PC-3 (cell line): ENCODE results near the gene ACSBG1. TPM values are rescaled to one million over a fixed set of nuclear protein-coding genes. Genes with fewer than 3 reads are reported as not detected.

Experiments used
- ATAC-seq: fragments of 200-7000 bp; cut with Tn5 transposase; 2 replicates; pipeline ENCODE4 v1.9.1; 2020; ENCODE audit warnings: mild to moderate bottlenecking, moderate library complexity
- BruUV-seq: library from RNA; stranded (reverse); fragments of 400-500 nt; replicated peaks from 2 replicates; lab custom pipeline; 2021; lab: Mats Ljungman, UMichigan
- CTCF ChIA-PET: fragments of 300-600 bp; sonication (Branson Sonifier 250); formaldehyde crosslinking; loops from one replicate; lab custom pipeline; 2022; ENCODE audit warnings: antibody characterized with exemption; lab: Charles Lee
- POLR2A ChIA-PET: fragments of 300-600 bp; sonication (Branson Sonifier 250); formaldehyde crosslinking; loops from one replicate; lab custom pipeline; 2022; ENCODE audit warnings: antibody characterized with exemption; ENCODE audit not compliant: unreplicated experiment; lab: Charles Lee
- DNase-seq: peaks from one replicate; pipeline ENCODE4 v3.0.0-alpha.2; 2015
- H2AFZ ChIP-seq: fragments of 300-600 bp; sonication (generic); 2 replicates; pipeline ENCODE4 v1.6.0; 2016; ENCODE audit warnings: antibody characterized with exemption, low read length
- H3F3A ChIP-seq: fragments of 300-600 bp; sonication (generic); one replicate; pipeline ENCODE4 v1.6.0; 2017; ENCODE audit warnings: antibody characterized with exemption, low read length, control low read depth, mild to moderate bottlenecking; ENCODE audit not compliant: unreplicated experiment
- H3K27ac ChIP-seq: fragments of 300-600 bp; sonication (generic); 2 replicates; pipeline ENCODE4 v1.5.1; 2016; ENCODE audit warnings: mild to moderate bottlenecking, low read length
- H3K27me3 ChIP-seq: fragments of 300-600 bp; sonication (generic); 2 replicates; pipeline ENCODE4 v1.6.1; 2016; ENCODE audit warnings: low read length, mixed read lengths
- H3K36me3 ChIP-seq: fragments of 300-600 bp; sonication (generic); 2 replicates; pipeline ENCODE4 v1.6.1; 2016; ENCODE audit warnings: low read depth, mixed run types, low read length, mixed read lengths
- H3K4me1 ChIP-seq: fragments of 300-600 bp; sonication (generic); 2 replicates; pipeline ENCODE4 v1.5.1; 2016; ENCODE audit warnings: low read length; ENCODE audit not compliant: insufficient read depth
- H3K4me2 ChIP-seq: fragments of 300-600 bp; sonication (generic); 2 replicates; pipeline ENCODE4 v1.6.0; 2016; ENCODE audit warnings: low read length
- H3K4me3 ChIP-seq: fragments of 300-600 bp; sonication (generic); 2 replicates; pipeline ENCODE4 v1.5.1; 2016; ENCODE audit warnings: mild to moderate bottlenecking, low read length, mixed read lengths
- H3K79me2 ChIP-seq: fragments of 300-600 bp; sonication (generic); 2 replicates; pipeline ENCODE4 v1.6.1; 2017; ENCODE audit warnings: low read length, mixed read lengths
- H3K9ac ChIP-seq: fragments of 300-600 bp; sonication (generic); 2 replicates; pipeline ENCODE4 v1.6.0; 2016; ENCODE audit warnings: mild to moderate bottlenecking, low read length
- H3K9me2 ChIP-seq: fragments of 300-600 bp; sonication (generic); replicated peaks from 2 replicates; pipeline ENCODE4 v1.6.1; 2016; ENCODE audit warnings: mixed run types, low read length, mixed read lengths
- H3K9me3 ChIP-seq: fragments of 300-600 bp; sonication (generic); 2 replicates; pipeline ENCODE4 v1.6.1; 2016; ENCODE audit warnings: low read length, mixed read lengths
- H4K20me1 ChIP-seq: fragments of 300-600 bp; sonication (generic); 2 replicates; pipeline ENCODE4 v1.6.1; 2016; ENCODE audit warnings: low read length, mixed read lengths
- CTCF ChIP-seq: fragments of 300-600 bp; sonication (generic); conservative IDR thresholded peaks from 2 replicates; pipeline ENCODE4 v1.5.1; 2017; ENCODE audit warnings: antibody characterized with exemption, low read depth, mild to moderate bottlenecking, low read length
- EZH2 ChIP-seq: fragments of 300-600 bp; sonication (generic); IDR thresholded peaks from one replicate; pipeline ENCODE4 v1.6.1; 2017; ENCODE audit warnings: antibody characterized with exemption, mild to moderate bottlenecking, low read length; ENCODE audit not compliant: unreplicated experiment
- EZH2phosphoT487 ChIP-seq: fragments of 300-600 bp; sonication (generic); IDR thresholded peaks from 2 replicates; pipeline ENCODE4 v1.6.1; 2018; ENCODE audit warnings: mild to moderate bottlenecking, antibody characterized with exemption, low read length, borderline replicate concordance
- intact Hi-C: fragments of 100-400 bp; cut with micrococcal nuclease; formaldehyde crosslinking; loops from 2 replicates; pipeline ENCODE4 v1.9.0; 2023
- total RNA-seq: library from RNA; depleted of rRNA; stranded (reverse); fragments of >200 nt; gene quantifications from 2 replicates; pipeline ENCODE4 v1.2.3, GENCODE V29; 2014

ACSBG1 gene
- total RNA-seq, 1 experiment from 2014 or later: 0.36 TPM

GRCh38 chr15:78156653-78157052 lies 77.7 kb downstream of the ACSBG1 start:
- CTCF ChIA-PET: interaction anchor here (1.0 kb wide), 1 partner anchor 25 kb away, joined by 3 read pairs; the partner anchor contains the start of gene CIB2

GRCh38 chr15:78155355-78155939 lies 78.9 kb downstream of the ACSBG1 start:
- POLR2A ChIA-PET: no interaction called here

More at GRCh38 chr15:78156653-78157052, 77.7 kb downstream of the ACSBG1 start:
- Histone ChIP-seq H3K27me3 (no peaks in the 10 kb centered on the region), H3K79me2 (peaks cover 30% of the 10 kb centered on the region), H3F3A (no peaks in the 10 kb centered on the region), H2AFZ (no peak overlapping the region), H3K4me2 (no peak overlapping the region), H4K20me1 (no peaks in the 10 kb centered on the region), H3K27ac (no peak overlapping the region), H3K9me3 (no peaks in the 10 kb centered on the region), H3K4me1 (peaks cover 15% of the 10 kb centered on the region; the same call in 1 of the 2 replicates), H3K36me3 (peaks cover 11% of the 10 kb centered on the region), H3K9ac (no peak overlapping the region), H3K9me2 (no peaks in the 10 kb centered on the region), H3K4me3 (no peak overlapping the region)
- ATAC-seq (peak; percentile 46), DNase-seq (peak; percentile 51)
- POLR2A ChIA-PET: no interaction called here
- intact Hi-C loops: loop anchor here (5.0 kb wide), 1 partner anchor 301 kb away; no protein-coding TSS in a partner anchor
- TF ChIP-seq EZH2phosphoT487 (no peak), EZH2 (no peak), CTCF (no peak)
- BruUV-seq: no TSS peak

More at GRCh38 chr15:78155355-78155939, 78.9 kb downstream of the ACSBG1 start:
- Histone ChIP-seq H3K79me2 (peaks cover 43% of the 10 kb centered on the region), H3K36me3 (peaks cover 8% of the 10 kb centered on the region; the same call in 1 of the 2 replicates), H3K4me1 (peaks cover 20% of the 10 kb centered on the region; the same call in 1 of the 2 replicates), H2AFZ (no peak overlapping the region), H4K20me1 (peaks cover 6% of the 10 kb centered on the region; the same call in 1 of the 2 replicates), H3K4me3 (no peak overlapping the region), H3K9me3 (no peaks in the 10 kb centered on the region), H3K27ac (no peak overlapping the region), H3F3A (no peaks in the 10 kb centered on the region), H3K4me2 (no peak overlapping the region), H3K9me2 (no peaks in the 10 kb centered on the region), H3K27me3 (no peaks in the 10 kb centered on the region), H3K9ac (no peak overlapping the region)
- ATAC-seq (0 out of 2 replicates have a peak, but pooled peaks have one; percentile 31), DNase-seq (no peak)
- TF ChIP-seq EZH2phosphoT487 (no peak), CTCF (no peak), EZH2 (no peak)
- CTCF ChIA-PET: interaction anchor here (0.7 kb wide), 1 partner anchor 574 kb away, joined by 3 read pairs; no protein-coding TSS in a partner anchor
- BruUV-seq: no TSS peak
- intact Hi-C loops: loop anchor here (5.0 kb wide), 1 partner anchor 302 kb away; no protein-coding TSS in a partner anchor
